ENCODE results near the gene KATNAL2.
"Not testable (repeated sequence)": the region's sequence is repeated elsewhere in the genome, so short reads cannot be mapped to it uniquely, and the experiment has no call there.

KATNAL2 gene

GRCh38 chr18:46958209-46958608, 40.8 kb downstream of the KATNAL2 start:
- H3K4me3 ChIP-seq (ENCODE audit: low read depth, low read length) = no peak overlapping the region
- no peak for TF ChIP-seq CTCF (IDR thresholded peaks at IDR 0.05; ENCODE audit: low read depth, low read length, missing control alignments)
- DNase-seq (ENCODE audit: low read depth) = no peak

- not testable (repeated sequence) for H3K4me3 ChIP-seq (ENCODE audit: low read depth, low read length); DNase-seq (ENCODE audit: low read depth)
Measured at GRCh38 chr18:46963656-46964578, 46.5 kb downstream of the KATNAL2 start.

- not testable (repeated sequence) for DNase-seq (ENCODE audit: low read depth); H3K4me3 ChIP-seq (ENCODE audit: low read depth, low read length)
Measured at GRCh38 chr18:46964579-46965293, 47.3 kb downstream of the KATNAL2 start.

- not testable (repeated sequence) for H3K4me3 ChIP-seq (ENCODE audit: low read depth, low read length)
Measured at GRCh38 chr18:46966266-46966665, 48.9 kb downstream of the KATNAL2 start.

GRCh38 chr18:46969551-46969950, 52.1 kb downstream of the KATNAL2 start:
- not testable (repeated sequence) for H3K4me3 ChIP-seq (ENCODE audit: low read depth, low read length); DNase-seq (ENCODE audit: low read depth)

More at GRCh38 chr18:46966266-46966665, 48.9 kb downstream of the KATNAL2 start:
- DNase-seq (ENCODE audit: low read depth) = not testable (repeated sequence)

- DNase-seq (ENCODE audit: low read depth); H3K4me3 ChIP-seq (ENCODE audit: low read depth, low read length): not testable (repeated sequence)
Measured at GRCh38 chr18:47019870-47020269, 102.5 kb downstream of the KATNAL2 start.

GRCh38 chr18:47020757-47021156, 103.4 kb downstream of the KATNAL2 start:
- DNase-seq (ENCODE audit: low read depth) = not testable (repeated sequence)

GRCh38 chr18:47022821-47023220, 105.4 kb downstream of the KATNAL2 start:
- not testable (repeated sequence) for DNase-seq (ENCODE audit: low read depth); H3K4me3 ChIP-seq (ENCODE audit: low read depth, low read length)

More at GRCh38 chr18:47020757-47021156, 103.4 kb downstream of the KATNAL2 start:
- H3K4me3 ChIP-seq (ENCODE audit: low read depth, low read length) = not testable (repeated sequence)

GRCh38 chr18:47023769-47024465, 106.5 kb downstream of the KATNAL2 start:
- DNase-seq (ENCODE audit: low read depth); H3K4me3 ChIP-seq (ENCODE audit: low read depth, low read length): not testable (repeated sequence)

- not testable (repeated sequence) for DNase-seq (ENCODE audit: low read depth); H3K4me3 ChIP-seq (ENCODE audit: low read depth, low read length)
Measured at GRCh38 chr18:47025557-47026174, 108.3 kb downstream of the KATNAL2 start.

- DNase-seq (ENCODE audit: low read depth) = not testable (repeated sequence)
Measured at GRCh38 chr18:47028738-47029137, 111.3 kb downstream of the KATNAL2 start.

GRCh38 chr18:47029684-47030353, 112.4 kb downstream of the KATNAL2 start:
- not testable (repeated sequence) for DNase-seq (ENCODE audit: low read depth); H3K4me3 ChIP-seq (ENCODE audit: low read depth, low read length)

More at GRCh38 chr18:47028738-47029137, 111.3 kb downstream of the KATNAL2 start:
- not testable (repeated sequence) for H3K4me3 ChIP-seq (ENCODE audit: low read depth, low read length)

GRCh38 chr18:47030887-47031286, 113.5 kb downstream of the KATNAL2 start:
- DNase-seq (ENCODE audit: low read depth); H3K4me3 ChIP-seq (ENCODE audit: low read depth, low read length): not testable (repeated sequence)
